Measurements from ENCODE around the gene MAP3K9.

The MAP3K9 gene

GRCh38 chr14:70748422-70748821, 60.9 kb downstream of the MAP3K9 start:
- Histone ChIP-seq H3K36me3 (ENCODE audit: control insufficient read depth, insufficient read depth, low read length) (peaks cover 60% of the 10 kb centered on the region), H3K27ac (ENCODE audit: low read depth, low read length) (no peak overlapping the region)

GRCh38 chr14:70744641-70745040, 64.7 kb downstream of the MAP3K9 start:
- H3K9ac ChIP-seq (ENCODE audit: low read length): no peak overlapping the region
- H3K9me3 ChIP-seq (ENCODE audit: control insufficient read depth, insufficient read depth, low read depth, low read length): no peaks in the 10 kb centered on the region
- peaks cover 65% of the 10 kb centered on the region for H3K36me3 ChIP-seq (ENCODE audit: control insufficient read depth, insufficient read depth, low read length)
- no peaks in the 10 kb centered on the region for H3K27me3 ChIP-seq (ENCODE audit: control insufficient read depth, insufficient read depth, low read length)
- H3K4me3 ChIP-seq (ENCODE audit: low read depth, low read length): no peak overlapping the region
- H3K27ac ChIP-seq (ENCODE audit: low read depth, low read length): no peak overlapping the region
- no peaks in the 10 kb centered on the region for H3K4me1 ChIP-seq (ENCODE audit: control insufficient read depth, insufficient read depth, low read length)

More at GRCh38 chr14:70748422-70748821, 60.9 kb downstream of the MAP3K9 start:
- H3K4me3 ChIP-seq (ENCODE audit: low read depth, low read length): no peak overlapping the region
- no peak overlapping the region for H3K9ac ChIP-seq (ENCODE audit: low read length)
- no peaks in the 10 kb centered on the region for H3K9me3 ChIP-seq (ENCODE audit: control insufficient read depth, insufficient read depth, low read depth, low read length)
- H3K27me3 ChIP-seq (ENCODE audit: control insufficient read depth, insufficient read depth, low read length): no peaks in the 10 kb centered on the region
- H3K4me1 ChIP-seq (ENCODE audit: control insufficient read depth, insufficient read depth, low read length): no peaks in the 10 kb centered on the region

- no peaks in the 10 kb centered on the region for H3K9me3 ChIP-seq (ENCODE audit: control insufficient read depth, insufficient read depth, low read depth, low read length)
- H3K9ac ChIP-seq (ENCODE audit: low read length): no peak overlapping the region
- peaks cover 67% of the 10 kb centered on the region for H3K36me3 ChIP-seq (ENCODE audit: control insufficient read depth, insufficient read depth, low read length)
- H3K27me3 ChIP-seq (ENCODE audit: control insufficient read depth, insufficient read depth, low read length): no peaks in the 10 kb centered on the region
- no peaks in the 10 kb centered on the region for H3K4me1 ChIP-seq (ENCODE audit: control insufficient read depth, insufficient read depth, low read length)
- H3K4me3 ChIP-seq (ENCODE audit: low read depth, low read length): no peak overlapping the region
- no peak overlapping the region for H3K27ac ChIP-seq (ENCODE audit: low read depth, low read length)
Observed at GRCh38 chr14:70742316-70742715, 67.0 kb downstream of the MAP3K9 start.

GRCh38 chr14:70741482-70741881, 67.8 kb downstream of the MAP3K9 start:
- Histone ChIP-seq H3K27me3 (ENCODE audit: control insufficient read depth, insufficient read depth, low read length) (no peaks in the 10 kb centered on the region), H3K9ac (ENCODE audit: low read length) (no peak overlapping the region), H3K4me3 (ENCODE audit: low read depth, low read length) (no peak overlapping the region), H3K9me3 (ENCODE audit: control insufficient read depth, insufficient read depth, low read depth, low read length) (no peaks in the 10 kb centered on the region), H3K27ac (ENCODE audit: low read depth, low read length) (no peak overlapping the region), H3K36me3 (ENCODE audit: control insufficient read depth, insufficient read depth, low read length) (peaks cover 67% of the 10 kb centered on the region), H3K4me1 (ENCODE audit: control insufficient read depth, insufficient read depth, low read length) (no peaks in the 10 kb centered on the region)

GRCh38 chr14:70735043-70735442, 74.3 kb downstream of the MAP3K9 start:
- peaks cover 92% of the 10 kb centered on the region for H3K36me3 ChIP-seq (ENCODE audit: control insufficient read depth, insufficient read depth, low read length)

GRCh38 chr14:70731447-70732239, 77.7 kb downstream of the MAP3K9 start:
- H3K4me1 ChIP-seq (ENCODE audit: control insufficient read depth, insufficient read depth, low read length): no peaks in the 10 kb centered on the region
- peaks cover 84% of the 10 kb centered on the region for H3K36me3 ChIP-seq (ENCODE audit: control insufficient read depth, insufficient read depth, low read length)
- no peaks in the 10 kb centered on the region for H3K9me3 ChIP-seq (ENCODE audit: control insufficient read depth, insufficient read depth, low read depth, low read length)
- H3K9ac ChIP-seq (ENCODE audit: low read length): no peak overlapping the region
- no peak overlapping the region for H3K4me3 ChIP-seq (ENCODE audit: low read depth, low read length)
- H3K27me3 ChIP-seq (ENCODE audit: control insufficient read depth, insufficient read depth, low read length): no peaks in the 10 kb centered on the region
- H3K27ac ChIP-seq (ENCODE audit: low read depth, low read length): no peak overlapping the region

More at GRCh38 chr14:70735043-70735442, 74.3 kb downstream of the MAP3K9 start:
- no peaks in the 10 kb centered on the region for H3K4me1 ChIP-seq (ENCODE audit: control insufficient read depth, insufficient read depth, low read length)
- H3K27ac ChIP-seq (ENCODE audit: low read depth, low read length): no peak overlapping the region
- H3K4me3 ChIP-seq (ENCODE audit: low read depth, low read length): no peak overlapping the region
- no peaks in the 10 kb centered on the region for H3K9me3 ChIP-seq (ENCODE audit: control insufficient read depth, insufficient read depth, low read depth, low read length)
- H3K9ac ChIP-seq (ENCODE audit: low read length): no peak overlapping the region
- no peaks in the 10 kb centered on the region for H3K27me3 ChIP-seq (ENCODE audit: control insufficient read depth, insufficient read depth, low read length)

GRCh38 chr14:70730393-70730792, 78.9 kb downstream of the MAP3K9 start:
- Histone ChIP-seq H3K9me3 (ENCODE audit: control insufficient read depth, insufficient read depth, low read depth, low read length) (no peaks in the 10 kb centered on the region), H3K27ac (ENCODE audit: low read depth, low read length) (no peak overlapping the region), H3K4me1 (ENCODE audit: control insufficient read depth, insufficient read depth, low read length) (no peaks in the 10 kb centered on the region), H3K4me3 (ENCODE audit: low read depth, low read length) (no peak overlapping the region), H3K27me3 (ENCODE audit: control insufficient read depth, insufficient read depth, low read length) (no peaks in the 10 kb centered on the region), H3K36me3 (ENCODE audit: control insufficient read depth, insufficient read depth, low read length) (peaks cover 77% of the 10 kb centered on the region), H3K9ac (ENCODE audit: low read length) (no peak overlapping the region)

- Histone ChIP-seq H3K9me3 (ENCODE audit: control insufficient read depth, insufficient read depth, low read depth, low read length) (no peaks in the 10 kb centered on the region), H3K4me3 (ENCODE audit: low read depth, low read length) (no peak overlapping the region), H3K9ac (ENCODE audit: low read length) (no peak overlapping the region), H3K4me1 (ENCODE audit: control insufficient read depth, insufficient read depth, low read length) (peaks cover under 1% of the 10 kb centered on the region; the same call in 1 of the 2 replicates), H3K36me3 (ENCODE audit: control insufficient read depth, insufficient read depth, low read length) (peaks cover 47% of the 10 kb centered on the region), H3K27me3 (ENCODE audit: control insufficient read depth, insufficient read depth, low read length) (no peaks in the 10 kb centered on the region), H3K27ac (ENCODE audit: low read depth, low read length) (no peak overlapping the region)
Observed at GRCh38 chr14:70726651-70727375, 82.5 kb downstream of the MAP3K9 start.

GRCh38 chr14:70724944-70725343, 84.4 kb downstream of the MAP3K9 start:
- Histone ChIP-seq H3K36me3 (ENCODE audit: control insufficient read depth, insufficient read depth, low read length) (peaks cover 29% of the 10 kb centered on the region), H3K27me3 (ENCODE audit: control insufficient read depth, insufficient read depth, low read length) (no peaks in the 10 kb centered on the region), H3K27ac (ENCODE audit: low read depth, low read length) (no peak overlapping the region), H3K9ac (ENCODE audit: low read length) (no peak overlapping the region), H3K4me1 (ENCODE audit: control insufficient read depth, insufficient read depth, low read length) (peaks cover 4% of the 10 kb centered on the region; the same call in 1 of the 2 replicates), H3K9me3 (ENCODE audit: control insufficient read depth, insufficient read depth, low read depth, low read length) (no peaks in the 10 kb centered on the region), H3K4me3 (ENCODE audit: low read depth, low read length) (no peak overlapping the region)

- H3K4me3 ChIP-seq (ENCODE audit: low read depth, low read length): no peak overlapping the region
- no peak overlapping the region for H3K27ac ChIP-seq (ENCODE audit: low read depth, low read length)
- peaks cover 21% of the 10 kb centered on the region for H3K36me3 ChIP-seq (ENCODE audit: control insufficient read depth, insufficient read depth, low read length)
- no peaks in the 10 kb centered on the region for H3K9me3 ChIP-seq (ENCODE audit: control insufficient read depth, insufficient read depth, low read depth, low read length)
- H3K4me1 ChIP-seq (ENCODE audit: control insufficient read depth, insufficient read depth, low read length): peaks cover 4% of the 10 kb centered on the region; the same call in 1 of the 2 replicates
- no peak overlapping the region for H3K9ac ChIP-seq (ENCODE audit: low read length)
- H3K27me3 ChIP-seq (ENCODE audit: control insufficient read depth, insufficient read depth, low read length): no peaks in the 10 kb centered on the region
Observed at GRCh38 chr14:70724110-70724509, 85.2 kb downstream of the MAP3K9 start.

GRCh38 chr14:70723276-70723675, 86.0 kb downstream of the MAP3K9 start:
- peaks cover 4% of the 10 kb centered on the region for H3K4me1 ChIP-seq (ENCODE audit: control insufficient read depth, insufficient read depth, low read length)
- peaks cover 15% of the 10 kb centered on the region; the same call in 1 of the 2 replicates for H3K36me3 ChIP-seq (ENCODE audit: control insufficient read depth, insufficient read depth, low read length)
- H3K27me3 ChIP-seq (ENCODE audit: control insufficient read depth, insufficient read depth, low read length): no peaks in the 10 kb centered on the region
- H3K27ac ChIP-seq (ENCODE audit: low read depth, low read length): no peak overlapping the region
- H3K9ac ChIP-seq (ENCODE audit: low read length): no peak overlapping the region
- H3K9me3 ChIP-seq (ENCODE audit: control insufficient read depth, insufficient read depth, low read depth, low read length): no peaks in the 10 kb centered on the region
- H3K4me3 ChIP-seq (ENCODE audit: low read depth, low read length): no peak overlapping the region
